GM19397 (cell line): ENCODE measurements around the gene CRTAC1.

Experiments used
- ATAC-seq: cut with Tn5 transposase; IDR thresholded peaks from one replicate; pipeline ENCODE4 v1.9.1; 2021; ENCODE audit warnings: mild to moderate bottlenecking, moderate library complexity; ENCODE audit not compliant: unreplicated experiment

Gene CRTAC1

GRCh38 chr10:97876402-97876801 is 154.0 kb downstream of the CRTAC1 start:
- no peak for ATAC-seq

GRCh38 chr10:97875391-97875790 is 155.0 kb downstream of the CRTAC1 start:
- no peak for ATAC-seq

- ATAC-seq = no peak
Measured at GRCh38 chr10:97874332-97874731, 156.1 kb downstream of the CRTAC1 start.

- ATAC-seq = no peak
Measured at GRCh38 chr10:97873569-97873968, 156.9 kb downstream of the CRTAC1 start.

- no peak for ATAC-seq
Measured at GRCh38 chr10:97870990-97871389, 159.4 kb downstream of the CRTAC1 start.

GRCh38 chr10:97869091-97870042 is 161.1 kb downstream of the CRTAC1 start:
- peak; percentile 82 for ATAC-seq

GRCh38 chr10:97868134-97868685 is 162.2 kb downstream of the CRTAC1 start:
- no peak for ATAC-seq

- no peak for ATAC-seq
Measured at GRCh38 chr10:97867220-97867800, 163.1 kb downstream of the CRTAC1 start.

- no peak for ATAC-seq
Measured at GRCh38 chr10:97866524-97867219, 163.7 kb downstream of the CRTAC1 start.

- ATAC-seq = no peak
Measured at GRCh38 chr10:97865488-97865887, 164.9 kb downstream of the CRTAC1 start.

GRCh38 chr10:97863808-97864207 is 166.6 kb downstream of the CRTAC1 start:
- no peak for ATAC-seq

GRCh38 chr10:97861924-97862323 is 168.5 kb downstream of the CRTAC1 start:
- ATAC-seq = no peak

- ATAC-seq = no peak
Measured at GRCh38 chr10:97861097-97861750, 169.2 kb downstream of the CRTAC1 start.

GRCh38 chr10:97858001-97858439 is 172.4 kb downstream of the CRTAC1 start:
- ATAC-seq = no peak

GRCh38 chr10:97854743-97855142 is 175.7 kb downstream of the CRTAC1 start:
- ATAC-seq = no peak

GRCh38 chr10:97852840-97853405 is 177.5 kb downstream of the CRTAC1 start:
- no peak for ATAC-seq

GRCh38 chr10:97852277-97852676 is 178.1 kb downstream of the CRTAC1 start:
- ATAC-seq = no peak

GRCh38 chr10:97851341-97852001 is 178.9 kb downstream of the CRTAC1 start:
- no peak for ATAC-seq

GRCh38 chr10:97850446-97850845 is 180.0 kb downstream of the CRTAC1 start:
- no peak for ATAC-seq
